ENCODE measurements around the gene YKT6.

The YKT6 gene

DNA sequence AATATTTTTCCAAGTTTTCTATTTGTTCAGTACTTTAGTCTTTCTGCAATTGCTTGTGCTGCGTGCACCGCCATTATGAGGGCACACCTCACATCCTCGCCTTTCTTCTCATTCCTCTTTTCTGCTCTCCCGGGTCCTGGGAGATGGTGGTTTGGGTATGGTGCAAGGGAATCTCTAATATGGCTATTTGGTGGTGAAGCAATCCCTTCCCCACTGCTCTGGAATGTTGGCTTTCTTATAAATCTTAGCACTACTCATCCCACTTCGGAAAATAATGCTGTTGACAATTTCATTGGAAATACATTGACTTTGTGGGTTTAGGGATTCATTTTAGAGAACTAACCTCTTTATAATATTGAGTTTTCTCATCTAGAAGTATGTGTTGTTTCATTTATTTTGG, 9.6 kb upstream of the YKT6 start:
- TF ChIP-seq SIN3A (IDR thresholded peaks at IDR 0.05; ENCODE audit: borderline replicate concordance, insufficient read depth, low read length) = no peak
- no peak for TF ChIP-seq TAF1 (IDR thresholded peaks at IDR 0.05; ENCODE audit: borderline replicate concordance, insufficient read depth, low read length)
- TF ChIP-seq POLR2AphosphoS5 (IDR thresholded peaks at IDR 0.05; ENCODE audit: low read depth, low read length) = no peak
- TF ChIP-seq FOXP2 (optimal IDR thresholded peaks at IDR 0.05; ENCODE audit: borderline replicate concordance, extremely low read depth, extremely low read length, insufficient read depth) = no peak
- TF ChIP-seq, protein P1, sequence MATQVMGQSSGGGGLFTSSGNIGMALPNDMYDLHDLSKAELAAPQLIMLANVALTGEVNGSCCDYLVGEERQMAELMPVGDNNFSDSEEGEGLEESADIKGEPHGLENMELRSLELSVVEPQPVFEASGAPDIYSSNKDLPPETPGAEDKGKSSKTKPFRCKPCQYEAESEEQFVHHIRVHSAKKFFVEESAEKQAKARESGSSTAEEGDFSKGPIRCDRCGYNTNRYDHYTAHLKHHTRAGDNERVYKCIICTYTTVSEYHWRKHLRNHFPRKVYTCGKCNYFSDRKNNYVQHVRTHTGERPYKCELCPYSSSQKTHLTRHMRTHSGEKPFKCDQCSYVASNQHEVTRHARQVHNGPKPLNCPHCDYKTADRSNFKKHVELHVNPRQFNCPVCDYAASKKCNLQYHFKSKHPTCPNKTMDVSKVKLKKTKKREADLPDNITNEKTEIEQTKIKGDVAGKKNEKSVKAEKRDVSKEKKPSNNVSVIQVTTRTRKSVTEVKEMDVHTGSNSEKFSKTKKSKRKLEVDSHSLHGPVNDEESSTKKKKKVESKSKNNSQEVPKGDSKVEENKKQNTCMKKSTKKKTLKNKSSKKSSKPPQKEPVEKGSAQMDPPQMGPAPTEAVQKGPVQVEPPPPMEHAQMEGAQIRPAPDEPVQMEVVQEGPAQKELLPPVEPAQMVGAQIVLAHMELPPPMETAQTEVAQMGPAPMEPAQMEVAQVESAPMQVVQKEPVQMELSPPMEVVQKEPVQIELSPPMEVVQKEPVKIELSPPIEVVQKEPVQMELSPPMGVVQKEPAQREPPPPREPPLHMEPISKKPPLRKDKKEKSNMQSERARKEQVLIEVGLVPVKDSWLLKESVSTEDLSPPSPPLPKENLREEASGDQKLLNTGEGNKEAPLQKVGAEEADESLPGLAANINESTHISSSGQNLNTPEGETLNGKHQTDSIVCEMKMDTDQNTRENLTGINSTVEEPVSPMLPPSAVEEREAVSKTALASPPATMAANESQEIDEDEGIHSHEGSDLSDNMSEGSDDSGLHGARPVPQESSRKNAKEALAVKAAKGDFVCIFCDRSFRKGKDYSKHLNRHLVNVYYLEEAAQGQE (IDR thresholded peaks at IDR 0.05; ENCODE audit: insufficient read depth in 1 of 2, low read depth in 2 of 2, low read length in 2 of 2) = no peak

DNA sequence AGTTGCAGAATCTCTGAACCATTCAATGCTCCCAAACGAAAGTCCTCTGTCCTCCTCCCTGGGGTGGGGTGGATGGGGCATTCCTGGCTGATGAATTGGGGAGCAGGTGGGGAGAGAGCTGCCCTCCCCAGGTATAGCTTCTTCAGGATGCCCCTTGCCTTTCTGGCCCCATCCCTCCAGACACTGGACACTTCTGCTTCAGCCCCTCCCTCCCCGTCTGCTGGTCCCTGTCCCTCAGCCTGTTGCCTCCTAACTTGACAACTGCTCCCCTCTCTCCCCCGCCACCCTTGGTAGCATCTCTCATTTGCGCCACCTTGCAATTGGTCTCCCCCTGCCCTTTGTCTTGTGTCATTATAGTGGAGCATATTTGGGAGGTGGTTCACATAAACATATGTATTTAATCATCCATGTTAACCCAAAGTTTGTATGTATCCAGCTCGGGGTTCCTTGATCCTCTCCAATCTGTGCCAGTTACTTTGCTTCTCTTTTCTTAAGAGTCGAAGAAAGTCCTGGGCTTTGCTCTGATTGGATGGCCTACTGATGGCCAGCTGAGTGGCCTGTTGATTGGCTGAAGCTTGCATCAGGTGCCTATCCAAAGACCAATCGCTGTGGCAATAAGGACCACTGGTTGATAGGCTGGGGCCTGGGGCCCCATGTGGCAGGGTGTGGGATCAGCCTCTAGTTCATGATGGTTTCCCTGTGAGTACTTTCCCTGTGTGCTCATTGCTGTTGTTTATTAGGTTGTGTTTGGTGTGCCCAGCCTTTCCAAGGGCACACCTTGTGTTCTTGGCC, 7.6 kb upstream of the YKT6 start:
- TF ChIP-seq SIN3A (IDR thresholded peaks at IDR 0.05; ENCODE audit: borderline replicate concordance, insufficient read depth, low read length) (no peak), POLR2AphosphoS5 (IDR thresholded peaks at IDR 0.05; ENCODE audit: low read depth, low read length) (no peak), TAF1 (IDR thresholded peaks at IDR 0.05; ENCODE audit: borderline replicate concordance, insufficient read depth, low read length) (no peak), FOXP2 (optimal IDR thresholded peaks at IDR 0.05; ENCODE audit: borderline replicate concordance, extremely low read depth, extremely low read length, insufficient read depth) (no peak)
- TF ChIP-seq, protein P1 (IDR thresholded peaks at IDR 0.05; ENCODE audit: insufficient read depth in 1 of 2, low read depth in 2 of 2, low read length in 2 of 2) = no peak

- no peak for TF ChIP-seq TAF1 (IDR thresholded peaks at IDR 0.05; ENCODE audit: borderline replicate concordance, insufficient read depth, low read length)
- TF ChIP-seq, protein P1 (IDR thresholded peaks at IDR 0.05; ENCODE audit: insufficient read depth in 1 of 2, low read depth in 2 of 2, low read length in 2 of 2) = no peak
- no peak for TF ChIP-seq POLR2AphosphoS5 (IDR thresholded peaks at IDR 0.05; ENCODE audit: low read depth, low read length)
- TF ChIP-seq SIN3A (IDR thresholded peaks at IDR 0.05; ENCODE audit: borderline replicate concordance, insufficient read depth, low read length) = no peak
- no peak for TF ChIP-seq FOXP2 (optimal IDR thresholded peaks at IDR 0.05; ENCODE audit: borderline replicate concordance, extremely low read depth, extremely low read length, insufficient read depth)
These were observed 6.7 kb upstream of the YKT6 start for GRCh38 chr7:44194069-44194468.

DNA sequence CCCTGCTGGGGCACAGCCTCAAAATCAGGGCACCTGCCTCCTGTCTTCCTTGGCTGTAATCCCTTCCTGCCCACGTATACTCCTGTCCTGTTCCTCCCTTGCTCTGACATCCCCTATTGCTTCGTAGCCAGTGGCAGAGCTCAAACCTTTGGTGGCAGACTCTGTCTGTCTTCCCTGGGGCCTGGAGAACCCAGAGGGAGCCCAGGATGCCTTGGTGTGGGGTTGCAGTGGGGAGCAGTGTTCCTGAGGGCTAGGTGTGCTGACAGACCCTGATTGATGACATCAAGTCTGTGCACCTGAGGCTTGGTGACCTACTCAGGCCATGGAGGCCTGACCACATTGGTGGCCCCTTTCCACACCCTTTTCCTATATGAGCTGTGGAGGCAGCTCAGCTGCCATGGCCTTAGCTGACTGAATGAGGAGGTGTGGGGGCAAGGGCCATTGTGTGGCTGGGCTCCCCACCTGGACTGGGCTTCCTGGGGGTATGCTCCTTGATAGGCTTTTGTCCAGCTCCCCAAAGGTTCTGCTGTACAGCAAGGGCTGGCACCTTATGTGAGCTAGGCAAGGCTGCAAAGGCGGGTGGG, 6.1 kb upstream of the YKT6 start:
- TF ChIP-seq FOXP2 (optimal IDR thresholded peaks at IDR 0.05; ENCODE audit: borderline replicate concordance, extremely low read depth, extremely low read length, insufficient read depth) (no peak), SIN3A (IDR thresholded peaks at IDR 0.05; ENCODE audit: borderline replicate concordance, insufficient read depth, low read length) (no peak), TAF1 (IDR thresholded peaks at IDR 0.05; ENCODE audit: borderline replicate concordance, insufficient read depth, low read length) (no peak), POLR2AphosphoS5 (IDR thresholded peaks at IDR 0.05; ENCODE audit: low read depth, low read length) (no peak)
- TF ChIP-seq, protein P1 (IDR thresholded peaks at IDR 0.05; ENCODE audit: insufficient read depth in 1 of 2, low read depth in 2 of 2, low read length in 2 of 2) = no peak

All from PFSK-1 (cell line).